ENCODE results near the gene KRT72.

The KRT72 gene

DNA sequence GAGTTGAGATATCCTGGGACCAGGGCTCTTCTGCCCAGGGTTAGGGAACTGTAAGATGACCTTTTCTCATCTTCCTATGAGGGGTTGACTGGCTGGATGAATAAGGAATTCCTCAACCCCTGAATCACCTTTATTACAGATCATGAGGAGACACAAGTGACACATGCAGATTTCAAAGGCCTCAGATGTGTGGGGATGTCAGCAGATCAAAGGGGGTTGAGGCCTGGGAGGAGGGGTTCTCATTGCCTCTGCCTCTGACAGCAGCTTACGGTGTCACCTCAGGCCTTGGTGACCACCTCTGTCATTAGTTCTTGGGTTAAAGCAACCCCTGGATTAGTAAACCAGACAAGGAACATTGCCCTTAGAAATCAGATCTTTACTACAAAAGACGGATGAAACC is 2.1 kb upstream of the KRT72 start:
- Histone ChIP-seq H4K91ac (ENCODE audit: low read depth, low read length, poor library complexity) (no peak overlapping the region), H2BK12ac (ENCODE audit: low read length) (no peak overlapping the region), H3K14ac (ENCODE audit: low read length) (no peak overlapping the region), H2AK5ac (ENCODE audit: low read depth, low read length) (no peak overlapping the region), H3K79me1 (ENCODE audit: low read depth, low read length) (no peaks in the 10 kb centered on the region), H4K8ac (ENCODE audit: low read depth, low read length) (no peak overlapping the region), H2BK15ac (ENCODE audit: low read length) (no peak overlapping the region), H3K18ac (ENCODE audit: low read length) (no peak overlapping the region), H3K27me3 (ENCODE audit: control insufficient read depth in 3 of 3, insufficient read depth in 3 of 3, low read depth in 1 of 3, low read length in 3 of 3) (no peaks in the 10 kb centered on the region), H3K4ac (ENCODE audit: low read length) (no peak overlapping the region), H2BK120ac (ENCODE audit: low read depth, low read length) (no peak overlapping the region), H3K9ac (ENCODE audit: low read depth, low read length, poor library complexity) (no peak overlapping the region), H2BK5ac (ENCODE audit: low read length) (no peak overlapping the region), H3K36me3 (replicated peaks in 1 of 2; ENCODE audit: control insufficient read depth in 2 of 2, insufficient read depth in 2 of 2, low read length in 2 of 2) (no peaks in the 10 kb centered on the region), H3K23ac (ENCODE audit: low read depth, low read length, poor library complexity) (no peak overlapping the region), H3K4me3 (ENCODE audit: low read length in 2 of 2) (no peak overlapping the region), H2AFZ (ENCODE audit: low read length) (no peak overlapping the region), H3K9me3 (replicated peaks in 1 of 2; ENCODE audit: control insufficient read depth in 2 of 2, insufficient read depth in 1 of 2, low read depth in 1 of 2, low read length in 2 of 2) (no peaks in the 10 kb centered on the region), H3K27ac (replicated peaks; ENCODE audit: low read length) (no peak overlapping the region), H3K4me2 (ENCODE audit: insufficient read depth, low read length, poor library complexity, severe bottlenecking) (no peak overlapping the region), H3K4me1 (ENCODE audit: control insufficient read depth in 2 of 2, insufficient read depth in 1 of 2, low read depth in 1 of 2, low read length in 2 of 2) (no peaks in the 10 kb centered on the region)
- no CpG with 5 or more reads among the region's 2 CpGs for WGBS, 2 donors (ENCODE audit: extremely low coverage in 2 of 2, insufficient read length in 2 of 2, insufficient replicate concordance in 1 of 2)
- no peak for DNase-seq (ENCODE audit: low spot score)

DNA sequence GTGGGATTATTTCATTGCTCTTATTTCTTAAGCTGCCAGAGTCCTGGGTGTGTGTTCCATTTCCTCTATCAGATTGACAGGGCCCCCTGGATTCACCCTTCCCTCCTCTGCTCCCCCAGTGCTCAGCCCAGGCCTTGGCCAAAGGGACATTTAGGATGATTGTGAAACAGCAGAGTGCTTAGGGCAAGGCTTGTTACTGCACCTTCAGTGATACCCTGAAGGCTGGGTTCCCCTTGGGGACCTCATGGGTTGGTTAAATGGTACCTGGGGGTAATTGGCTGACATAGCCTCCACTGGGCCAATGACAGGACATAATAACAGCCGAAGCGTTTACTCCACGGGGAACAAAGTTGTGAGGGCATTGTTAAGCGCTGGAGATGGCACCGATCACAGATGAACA is 1.3 kb upstream of the KRT72 start:
- H3K18ac ChIP-seq (ENCODE audit: low read length) = no peak overlapping the region
- H3K4me3 ChIP-seq (ENCODE audit: low read length in 2 of 2) = no peak overlapping the region
- no peak overlapping the region for H4K8ac ChIP-seq (ENCODE audit: low read depth, low read length)
- H3K36me3 ChIP-seq (replicated peaks in 1 of 2; ENCODE audit: control insufficient read depth in 2 of 2, insufficient read depth in 2 of 2, low read length in 2 of 2) = no peaks in the 10 kb centered on the region
- no peak overlapping the region for H3K27ac ChIP-seq (replicated peaks; ENCODE audit: low read length)
- no peak overlapping the region for H2BK12ac ChIP-seq (ENCODE audit: low read length)
- no peak overlapping the region for H2BK15ac ChIP-seq (ENCODE audit: low read length)
- H3K9ac ChIP-seq (ENCODE audit: low read depth, low read length, poor library complexity) = no peak overlapping the region
- H2BK5ac ChIP-seq (ENCODE audit: low read length) = no peak overlapping the region
- H2AFZ ChIP-seq (ENCODE audit: low read length) = no peak overlapping the region
- no peak overlapping the region for H2BK120ac ChIP-seq (ENCODE audit: low read depth, low read length)
- no peaks in the 10 kb centered on the region for H3K27me3 ChIP-seq (ENCODE audit: control insufficient read depth in 3 of 3, insufficient read depth in 3 of 3, low read depth in 1 of 3, low read length in 3 of 3)
- no peak overlapping the region for H4K91ac ChIP-seq (ENCODE audit: low read depth, low read length, poor library complexity)
- no peaks in the 10 kb centered on the region for H3K9me3 ChIP-seq (replicated peaks in 1 of 2; ENCODE audit: control insufficient read depth in 2 of 2, insufficient read depth in 1 of 2, low read depth in 1 of 2, low read length in 2 of 2)
- H3K14ac ChIP-seq (ENCODE audit: low read length) = peak overlapping the region; percentile 66
- H3K23ac ChIP-seq (ENCODE audit: low read depth, low read length, poor library complexity) = no peak overlapping the region
- no peak overlapping the region for H3K4me2 ChIP-seq (ENCODE audit: insufficient read depth, low read length, poor library complexity, severe bottlenecking)
- H3K4ac ChIP-seq (ENCODE audit: low read length) = no peak overlapping the region
- H2AK5ac ChIP-seq (ENCODE audit: low read depth, low read length) = peak overlapping the region; percentile 54
- WGBS, 2 donors (ENCODE audit: extremely low coverage in 2 of 2, insufficient read length in 2 of 2, insufficient replicate concordance in 1 of 2) = no CpG with 5 or more reads among the region's 5 CpGs
- no peaks in the 10 kb centered on the region for H3K79me1 ChIP-seq (ENCODE audit: low read depth, low read length)
- DNase-seq (ENCODE audit: low spot score) = no peak
- no peaks in the 10 kb centered on the region for H3K4me1 ChIP-seq (ENCODE audit: control insufficient read depth in 2 of 2, insufficient read depth in 1 of 2, low read depth in 1 of 2, low read length in 2 of 2)

DNA sequence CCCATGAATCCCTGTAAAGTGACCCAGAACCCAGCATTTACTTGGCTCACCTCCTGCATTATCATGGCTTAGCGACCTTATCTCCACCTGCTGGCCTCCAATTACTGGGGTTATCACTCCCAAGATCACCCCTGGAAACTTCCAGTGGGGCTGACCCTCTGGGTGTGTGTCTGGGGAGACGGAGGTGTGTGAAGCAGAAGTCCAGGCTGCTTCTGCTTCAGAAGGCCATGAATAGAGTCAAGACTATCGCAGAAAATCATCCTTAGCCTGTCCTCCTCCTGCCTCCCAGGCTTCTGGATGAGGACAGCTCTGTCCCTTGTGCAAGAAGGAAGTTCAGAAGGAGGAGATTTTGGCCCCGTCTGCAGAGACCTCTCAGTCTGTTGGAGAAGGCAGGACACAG is 408 bp upstream of the KRT72 start:
- Histone ChIP-seq H2BK120ac (ENCODE audit: low read depth, low read length) (no peak overlapping the region), H4K91ac (ENCODE audit: low read depth, low read length, poor library complexity) (no peak overlapping the region), H3K27ac (replicated peaks; ENCODE audit: low read length) (no peak overlapping the region), H4K8ac (ENCODE audit: low read depth, low read length) (no peak overlapping the region), H3K23ac (ENCODE audit: low read depth, low read length, poor library complexity) (no peak overlapping the region), H3K36me3 (replicated peaks in 1 of 2; ENCODE audit: control insufficient read depth in 2 of 2, insufficient read depth in 2 of 2, low read length in 2 of 2) (no peaks in the 10 kb centered on the region), H2BK12ac (ENCODE audit: low read length) (no peak overlapping the region), H3K9ac (ENCODE audit: low read depth, low read length, poor library complexity) (no peak overlapping the region), H2BK5ac (ENCODE audit: low read length) (no peak overlapping the region), H3K4me1 (ENCODE audit: control insufficient read depth in 2 of 2, insufficient read depth in 1 of 2, low read depth in 1 of 2, low read length in 2 of 2) (no peaks in the 10 kb centered on the region), H3K27me3 (ENCODE audit: control insufficient read depth in 3 of 3, insufficient read depth in 3 of 3, low read depth in 1 of 3, low read length in 3 of 3) (no peaks in the 10 kb centered on the region), H3K4ac (ENCODE audit: low read length) (no peak overlapping the region), H3K18ac (ENCODE audit: low read length) (peak overlapping the region; percentile 20), H2AK5ac (ENCODE audit: low read depth, low read length) (no peak overlapping the region), H3K4me3 (ENCODE audit: low read length in 2 of 2) (no peak overlapping the region), H3K4me2 (ENCODE audit: insufficient read depth, low read length, poor library complexity, severe bottlenecking) (no peak overlapping the region), H2BK15ac (ENCODE audit: low read length) (no peak overlapping the region), H2AFZ (ENCODE audit: low read length) (no peak overlapping the region), H3K9me3 (replicated peaks in 1 of 2; ENCODE audit: control insufficient read depth in 2 of 2, insufficient read depth in 1 of 2, low read depth in 1 of 2, low read length in 2 of 2) (no peaks in the 10 kb centered on the region), H3K14ac (ENCODE audit: low read length) (no peak overlapping the region), H3K79me1 (ENCODE audit: low read depth, low read length) (no peaks in the 10 kb centered on the region)
- no CpG with 5 or more reads among the region's 4 CpGs for WGBS, 2 donors (ENCODE audit: extremely low coverage in 2 of 2, insufficient read length in 2 of 2, insufficient replicate concordance in 1 of 2)
- DNase-seq (ENCODE audit: low spot score) = no peak

DNA sequence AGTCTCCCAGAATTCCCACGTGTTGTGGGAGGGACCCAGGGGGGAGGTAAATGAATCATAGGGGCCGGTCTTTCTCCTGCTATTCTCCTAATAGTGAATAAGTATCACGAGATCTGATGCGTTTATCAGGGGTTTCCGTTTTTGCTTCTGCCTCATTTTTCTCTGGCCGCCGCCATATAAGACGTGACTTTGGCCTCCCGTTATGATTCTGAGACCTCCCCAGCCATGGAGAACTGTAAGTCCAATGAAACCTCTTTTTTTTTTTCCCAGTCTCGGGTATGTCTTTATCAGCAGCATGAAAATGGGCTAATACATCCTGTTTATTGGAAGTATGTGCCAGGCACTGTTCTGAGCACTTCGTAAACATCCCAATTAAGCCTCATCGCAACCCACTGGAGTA is 788 bp downstream of the KRT72 start:
- H2BK15ac ChIP-seq (ENCODE audit: low read length) = no peak overlapping the region
- H3K9ac ChIP-seq (ENCODE audit: low read depth, low read length, poor library complexity) = no peak overlapping the region
- no peak overlapping the region for H2AFZ ChIP-seq (ENCODE audit: low read length)
- no peaks in the 10 kb centered on the region for H3K27me3 ChIP-seq (ENCODE audit: control insufficient read depth in 3 of 3, insufficient read depth in 3 of 3, low read depth in 1 of 3, low read length in 3 of 3)
- no peak overlapping the region for H4K91ac ChIP-seq (ENCODE audit: low read depth, low read length, poor library complexity)
- H3K23ac ChIP-seq (ENCODE audit: low read depth, low read length, poor library complexity) = no peak overlapping the region
- no peak overlapping the region for H4K8ac ChIP-seq (ENCODE audit: low read depth, low read length)
- no peak overlapping the region for H3K27ac ChIP-seq (replicated peaks; ENCODE audit: low read length)
- H3K36me3 ChIP-seq (replicated peaks in 1 of 2; ENCODE audit: control insufficient read depth in 2 of 2, insufficient read depth in 2 of 2, low read length in 2 of 2) = no peaks in the 10 kb centered on the region
- no peak overlapping the region for H3K4ac ChIP-seq (ENCODE audit: low read length)
- H2BK120ac ChIP-seq (ENCODE audit: low read depth, low read length) = no peak overlapping the region
- H3K14ac ChIP-seq (ENCODE audit: low read length) = no peak overlapping the region
- H3K79me1 ChIP-seq (ENCODE audit: low read depth, low read length) = no peaks in the 10 kb centered on the region
- no peak overlapping the region for H2BK5ac ChIP-seq (ENCODE audit: low read length)
- no peaks in the 10 kb centered on the region for H3K9me3 ChIP-seq (replicated peaks in 1 of 2; ENCODE audit: control insufficient read depth in 2 of 2, insufficient read depth in 1 of 2, low read depth in 1 of 2, low read length in 2 of 2)
- H2AK5ac ChIP-seq (ENCODE audit: low read depth, low read length) = no peak overlapping the region
- no peak for DNase-seq (ENCODE audit: low spot score)
- no peak overlapping the region for H2BK12ac ChIP-seq (ENCODE audit: low read length)
- H3K18ac ChIP-seq (ENCODE audit: low read length) = no peak overlapping the region
- H3K4me1 ChIP-seq (ENCODE audit: control insufficient read depth in 2 of 2, insufficient read depth in 1 of 2, low read depth in 1 of 2, low read length in 2 of 2) = no peaks in the 10 kb centered on the region
- no peak overlapping the region for H3K4me3 ChIP-seq (ENCODE audit: low read length in 2 of 2)
- WGBS, 2 donors (ENCODE audit: extremely low coverage in 2 of 2, insufficient read length in 2 of 2, insufficient replicate concordance in 1 of 2) = no CpG with 5 or more reads among the region's 12 CpGs
- H3K4me2 ChIP-seq (ENCODE audit: insufficient read depth, low read length, poor library complexity, severe bottlenecking) = no peak overlapping the region

All from neuronal stem cell (in vitro differentiated cells).